Esophagus squamous epithelium (tissue), 4 donors: ENCODE results near the gene THUMPD2.

Source experiments
- CTCF ChIP-seq, 6 experiments: fragments of 450-650 bp in 4 of 6; fragments of 200-600 bp in 2 of 6; sonication (generic) in 2 of 6; IDR thresholded peaks; one replicate each; pipeline ENCODE4 v1.5.1; 2016 to 2019; ENCODE audit warnings: antibody characterized with exemption in 6 of 6, mild to moderate bottlenecking in 4 of 6, moderate library complexity in 4 of 6
- POLR2A ChIP-seq, 4 donors: fragments of 450-650 bp; IDR thresholded peaks; one replicate each; pipeline ENCODE4 v1.6.1; 2017; ENCODE audit warnings: antibody characterized with exemption in 4 of 4, mild to moderate bottlenecking in 4 of 4, moderate library complexity in 3 of 4

- TF ChIP-seq CTCF (IDR thresholded peaks at IDR 0.05) (no peak), POLR2A (IDR thresholded peaks at IDR 0.05) (no peak)
Observed at GRCh38 chr2:39717067-39717466, 62.0 kb downstream of the THUMPD2 start.
